GM21390 (cell line): ENCODE results near the gene ADORA1.

Experiments used
- ATAC-seq: cut with Tn5 transposase; IDR thresholded peaks from one replicate; pipeline ENCODE4 v1.9.1; 2021; ENCODE audit not compliant: unreplicated experiment

ADORA1 gene

DNA sequence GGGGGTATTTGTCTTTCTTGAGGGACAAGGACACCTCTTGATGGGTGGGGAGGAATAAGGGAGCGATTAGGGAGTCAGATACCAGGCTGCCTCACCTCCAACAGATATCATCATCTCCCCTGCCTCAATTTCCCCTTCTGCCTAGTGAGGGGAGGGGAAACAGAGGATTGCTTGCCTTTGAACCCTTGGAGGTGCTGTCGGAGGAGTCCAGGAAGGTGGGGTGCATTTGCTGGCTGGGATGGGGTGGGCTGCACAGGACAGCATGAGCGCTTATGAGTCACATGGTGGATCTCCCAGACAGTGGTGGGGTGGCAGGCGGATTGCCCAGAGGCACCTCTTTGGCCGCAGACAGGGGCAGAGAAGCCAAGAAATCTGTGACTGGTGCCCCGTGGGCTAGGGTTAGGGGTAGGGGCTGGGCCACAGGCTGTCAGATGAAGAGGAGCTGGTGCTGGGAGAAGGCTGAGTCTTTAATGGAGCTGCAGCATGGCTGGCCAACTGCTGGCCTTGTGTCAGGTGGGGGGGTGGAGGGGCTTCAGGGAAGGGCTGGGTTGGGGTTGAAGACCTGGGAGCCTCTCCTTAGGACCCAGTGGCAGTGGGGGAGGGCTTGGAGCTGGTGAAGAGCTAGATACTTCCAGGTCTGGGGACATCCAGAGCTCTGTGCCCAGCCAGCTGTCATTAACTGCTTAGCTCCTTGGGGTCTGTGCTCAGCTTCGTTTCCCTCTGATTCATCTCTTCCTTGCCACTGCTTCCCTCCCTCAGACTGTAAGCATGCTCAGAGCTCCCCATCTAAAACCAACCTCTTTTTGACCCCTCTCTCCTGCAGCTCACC is 7.0 kb upstream of the ADORA1 start:
- no peak for ATAC-seq

DNA sequence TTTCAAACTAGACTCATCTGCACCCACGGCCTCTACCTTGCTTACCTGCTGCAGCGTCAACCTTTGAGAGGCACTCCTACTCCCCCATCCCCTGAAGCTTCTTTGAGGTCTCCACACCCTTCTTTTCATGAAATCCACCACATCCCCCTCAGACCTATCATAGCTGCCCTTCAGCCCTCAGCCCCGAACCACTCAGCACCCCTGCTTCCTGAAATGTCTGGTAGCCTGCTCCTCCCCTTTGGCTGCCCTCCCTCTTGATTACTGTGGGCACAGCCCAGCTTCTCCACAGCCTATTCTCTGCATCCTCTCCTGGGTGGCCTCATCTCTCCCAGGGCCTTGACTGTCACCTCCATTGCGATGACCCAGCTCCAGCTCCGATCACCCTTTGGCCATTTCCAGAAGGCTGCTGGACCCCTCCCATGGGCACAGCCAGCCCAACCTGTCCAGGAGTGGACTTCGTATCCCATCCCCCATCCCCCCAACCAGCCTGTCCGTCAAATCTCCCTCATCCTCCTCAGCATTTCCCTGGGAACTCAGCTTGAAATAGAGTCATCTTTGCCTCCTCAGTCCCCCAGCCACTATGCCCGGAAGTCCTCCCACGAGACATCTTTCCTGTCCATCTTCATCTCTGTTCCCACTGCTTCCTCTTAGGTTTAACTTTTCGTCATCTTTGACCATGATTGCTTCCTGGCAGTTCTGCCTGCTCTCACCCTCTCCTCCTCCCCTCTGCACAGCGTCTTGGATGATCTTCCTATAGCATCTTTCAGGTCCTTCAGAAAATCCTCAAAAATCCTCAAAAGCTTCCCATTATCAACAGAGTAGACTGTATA is 6.1 kb upstream of the ADORA1 start:
- no peak for ATAC-seq

DNA sequence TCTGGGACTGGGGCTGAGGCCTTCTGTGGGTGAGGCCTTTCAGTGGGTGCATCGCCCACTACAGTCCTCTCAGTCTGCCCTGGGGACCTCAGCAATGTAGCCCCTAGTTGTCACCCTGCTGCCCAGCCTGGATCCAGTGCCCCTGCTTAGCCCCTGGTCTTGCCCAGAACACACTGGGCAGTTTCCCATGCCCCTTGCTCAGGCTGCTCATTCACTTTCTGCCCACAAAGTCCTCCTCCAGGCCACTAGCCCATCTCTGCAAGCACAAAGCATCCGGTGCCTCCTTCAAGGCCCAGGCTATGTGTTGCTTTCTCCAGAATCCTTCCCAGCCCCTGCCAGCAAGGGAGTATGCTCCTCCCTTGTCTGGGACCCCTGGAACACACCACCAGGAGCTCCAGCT is 5.4 kb upstream of the ADORA1 start:
- ATAC-seq, result no peak

DNA sequence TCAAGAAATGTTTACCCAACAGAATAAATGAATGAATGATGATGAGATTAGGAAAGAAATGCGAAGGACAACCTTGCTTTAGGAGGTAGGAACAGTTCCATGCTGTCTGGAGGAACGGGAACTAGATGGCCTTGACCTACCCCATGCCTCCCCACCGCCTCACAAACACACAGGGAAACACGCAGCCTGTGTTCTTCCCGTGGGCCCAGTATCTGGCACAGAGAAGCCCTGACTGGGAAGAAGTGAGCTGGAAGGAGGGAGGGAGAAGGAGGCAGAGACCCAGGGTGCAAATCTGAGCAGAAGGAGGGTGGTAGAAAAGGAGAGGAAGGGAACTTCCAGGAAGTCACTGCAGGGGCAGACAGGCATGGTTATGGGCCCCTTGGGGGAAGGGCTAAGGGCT is 3.5 kb upstream of the ADORA1 start:
- ATAC-seq, result no peak

DNA sequence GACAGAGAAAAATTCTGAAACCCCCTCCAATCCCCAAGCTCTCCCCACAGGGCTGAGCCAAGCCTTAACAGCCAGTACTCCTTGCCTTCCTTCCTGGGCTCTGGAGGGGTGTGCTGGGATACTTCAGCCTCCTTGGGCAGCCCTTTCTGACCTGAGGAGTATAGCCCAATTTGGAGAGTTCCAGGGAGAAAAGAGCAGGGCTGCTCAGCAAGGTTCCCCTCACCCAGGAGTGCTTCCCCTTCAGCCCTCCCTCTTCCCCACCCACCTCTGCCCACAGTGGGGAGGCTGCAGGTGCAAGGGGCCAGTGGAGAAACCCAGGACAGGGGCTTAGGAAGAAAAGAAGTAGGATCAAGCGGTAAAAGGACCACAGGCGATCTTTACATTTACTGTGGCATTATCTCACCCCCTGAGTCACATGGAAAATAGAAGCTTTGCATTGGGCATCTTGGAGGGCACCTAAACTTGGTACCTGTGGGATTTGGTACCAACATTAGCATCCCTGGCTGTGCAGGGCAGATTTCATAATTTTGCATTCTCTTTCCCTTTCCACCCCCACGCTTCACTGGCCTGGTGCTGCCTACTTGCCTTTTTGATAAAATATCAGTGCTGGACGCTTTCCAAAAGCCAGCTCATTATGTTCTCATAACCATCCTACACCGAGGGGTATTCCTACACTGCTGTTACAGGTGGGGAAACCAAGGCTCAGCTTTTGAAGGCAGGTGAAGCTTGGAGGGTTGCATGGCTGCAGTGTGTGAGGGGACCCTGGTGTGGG is 2.8 kb upstream of the ADORA1 start:
- no peak for ATAC-seq

DNA sequence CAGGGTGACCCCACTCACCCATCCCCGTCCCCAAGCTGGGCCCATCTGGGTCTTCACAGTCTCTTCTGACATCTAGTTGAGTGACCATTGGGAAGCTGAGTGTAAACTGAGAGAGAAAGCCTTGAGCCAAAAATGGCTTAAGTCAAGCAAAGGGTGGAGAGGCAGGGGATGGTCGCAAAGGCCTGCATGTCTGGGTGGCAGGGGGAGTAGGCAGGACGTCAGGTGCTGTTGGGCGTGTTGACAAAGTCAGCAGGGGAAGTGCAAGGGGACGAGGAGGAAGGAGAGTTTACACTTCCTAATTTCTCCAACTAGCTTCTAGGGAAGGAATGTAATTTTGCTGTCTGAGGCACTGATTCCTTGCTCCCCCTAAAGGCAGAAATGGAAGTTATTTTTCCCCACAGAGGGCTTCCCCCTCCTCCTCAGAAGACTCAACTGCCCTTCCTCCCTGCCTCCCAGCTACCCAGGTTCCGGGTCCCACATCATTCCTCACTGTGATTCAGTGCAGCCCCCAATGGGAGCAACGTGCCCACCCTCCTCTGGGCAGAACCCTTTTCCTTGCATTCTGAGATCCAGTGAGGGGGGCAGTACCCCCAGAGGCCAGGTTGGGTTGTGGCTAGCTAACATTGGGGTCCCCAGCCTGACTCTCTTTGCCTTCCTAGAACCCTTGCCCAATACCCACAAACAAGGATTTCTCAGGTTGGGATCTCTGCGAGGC is 1.2 kb upstream of the ADORA1 start:
- ATAC-seq, result no peak

DNA sequence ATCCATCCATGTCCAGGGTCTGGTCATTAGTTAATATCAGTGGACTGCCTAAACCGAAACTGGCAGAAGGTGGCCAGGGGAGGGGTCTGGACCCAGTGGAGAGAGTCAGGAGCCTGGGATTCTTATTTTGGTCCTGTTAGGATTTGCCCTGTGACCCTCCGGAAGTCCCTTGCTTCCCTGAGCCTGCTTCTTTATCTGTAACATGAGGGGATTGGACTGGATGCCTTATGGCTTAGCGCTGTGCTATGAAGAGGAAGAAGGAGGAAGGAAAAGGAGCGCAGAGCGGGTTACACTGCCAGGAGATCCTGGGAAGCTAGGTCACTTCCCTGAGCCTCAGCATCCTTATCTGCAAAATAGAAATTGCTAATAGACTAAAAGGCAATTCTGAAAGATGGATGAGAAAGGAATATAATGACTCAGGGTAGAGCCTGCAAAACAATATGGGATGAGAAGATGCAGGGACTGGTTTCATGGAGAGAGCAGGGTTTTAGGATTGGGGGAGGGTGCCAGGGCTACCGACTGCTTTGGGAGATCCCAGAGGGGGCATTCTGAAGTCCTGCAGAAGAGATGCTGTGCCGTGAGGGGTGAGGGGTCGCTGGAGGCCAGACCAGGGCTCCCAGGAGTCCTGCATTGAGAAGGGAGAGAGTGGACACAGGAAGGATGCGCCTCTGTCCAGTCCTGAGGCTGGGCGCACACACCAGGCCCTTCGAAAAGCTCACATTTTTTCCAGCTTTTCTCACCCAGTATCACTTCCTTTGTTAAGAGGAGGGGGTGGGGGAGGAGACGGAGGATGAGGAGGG is 460 bp upstream of the ADORA1 start:
- ATAC-seq, result no peak

DNA sequence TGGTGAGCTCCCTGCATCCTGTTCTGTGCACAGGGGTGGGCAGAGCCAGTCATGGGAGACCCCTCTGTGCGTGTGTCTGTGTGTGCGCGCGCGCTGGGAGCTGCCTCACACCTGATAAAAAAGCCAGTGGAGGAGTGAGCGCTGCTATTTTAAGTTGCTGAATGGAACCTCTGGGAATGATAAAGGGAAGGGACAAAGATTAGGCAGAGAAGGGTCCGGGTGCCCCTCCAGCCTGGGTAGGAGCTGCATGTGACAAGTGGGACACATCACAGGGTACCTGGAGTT is 847 bp downstream of the ADORA1 start:
- ATAC-seq, result no peak

DNA sequence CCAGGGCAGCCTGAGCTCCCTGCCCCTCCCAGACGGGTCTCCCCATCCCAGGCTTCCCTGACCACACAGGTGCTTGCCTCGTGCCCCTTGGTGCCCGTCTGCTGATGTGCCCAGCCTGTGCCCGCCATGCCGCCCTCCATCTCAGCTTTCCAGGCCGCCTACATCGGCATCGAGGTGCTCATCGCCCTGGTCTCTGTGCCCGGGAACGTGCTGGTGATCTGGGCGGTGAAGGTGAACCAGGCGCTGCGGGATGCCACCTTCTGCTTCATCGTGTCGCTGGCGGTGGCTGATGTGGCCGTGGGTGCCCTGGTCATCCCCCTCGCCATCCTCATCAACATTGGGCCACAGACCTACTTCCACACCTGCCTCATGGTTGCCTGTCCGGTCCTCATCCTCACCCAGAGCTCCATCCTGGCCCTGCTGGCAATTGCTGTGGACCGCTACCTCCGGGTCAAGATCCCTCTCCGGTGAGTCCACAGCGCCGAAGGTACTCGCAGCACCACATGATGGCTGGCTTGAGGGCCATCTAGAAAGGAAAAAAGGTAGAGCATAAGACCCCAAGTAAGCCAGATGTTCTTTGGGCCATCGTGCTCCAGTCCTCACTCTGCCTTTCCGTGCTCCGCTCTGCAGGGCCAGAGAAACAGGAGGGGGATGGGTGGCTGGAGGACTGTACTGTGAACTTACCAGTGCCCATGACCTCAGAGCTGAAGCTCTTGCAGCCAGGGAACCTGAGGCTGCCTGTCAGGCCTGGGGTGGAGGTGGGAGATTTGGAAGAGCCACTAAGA is 1.4 kb downstream of the ADORA1 start:
- no peak for ATAC-seq

DNA sequence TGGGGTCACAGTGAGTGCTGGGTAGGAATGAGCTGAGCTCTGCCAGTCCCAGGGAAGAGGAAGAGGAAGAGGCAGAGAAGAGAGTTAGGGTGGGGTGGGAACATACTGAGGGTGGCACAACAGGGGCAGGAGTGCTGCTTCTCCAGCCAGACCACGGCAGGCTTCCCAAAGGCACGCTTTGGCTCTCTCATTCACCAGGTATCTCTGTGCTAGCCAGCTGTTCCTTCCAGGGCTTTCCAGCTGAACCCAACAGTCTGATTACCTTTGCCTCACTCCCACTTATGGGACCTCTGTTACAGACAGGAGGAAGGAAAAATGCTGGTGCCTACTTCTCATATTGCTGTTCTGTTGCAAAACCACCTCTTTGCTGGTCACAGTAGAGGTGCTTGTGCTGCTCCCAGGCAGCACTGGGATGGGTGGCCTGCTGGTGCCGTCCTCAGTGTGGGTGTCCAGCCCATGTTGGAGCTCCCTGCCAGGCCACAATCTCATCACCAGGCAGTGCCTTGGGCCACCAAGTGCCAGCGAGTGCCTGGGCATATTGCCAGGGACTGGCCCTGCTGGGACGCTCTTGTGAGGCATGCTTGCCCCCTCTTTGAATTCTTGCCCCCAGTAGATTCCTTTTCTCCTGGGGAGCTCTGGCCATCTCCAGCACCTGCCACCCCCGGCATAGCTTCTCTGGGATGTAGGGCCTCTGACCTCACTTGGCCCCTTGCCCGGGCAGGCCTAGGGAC is 2.1 kb downstream of the ADORA1 start:
- no peak for ATAC-seq

DNA sequence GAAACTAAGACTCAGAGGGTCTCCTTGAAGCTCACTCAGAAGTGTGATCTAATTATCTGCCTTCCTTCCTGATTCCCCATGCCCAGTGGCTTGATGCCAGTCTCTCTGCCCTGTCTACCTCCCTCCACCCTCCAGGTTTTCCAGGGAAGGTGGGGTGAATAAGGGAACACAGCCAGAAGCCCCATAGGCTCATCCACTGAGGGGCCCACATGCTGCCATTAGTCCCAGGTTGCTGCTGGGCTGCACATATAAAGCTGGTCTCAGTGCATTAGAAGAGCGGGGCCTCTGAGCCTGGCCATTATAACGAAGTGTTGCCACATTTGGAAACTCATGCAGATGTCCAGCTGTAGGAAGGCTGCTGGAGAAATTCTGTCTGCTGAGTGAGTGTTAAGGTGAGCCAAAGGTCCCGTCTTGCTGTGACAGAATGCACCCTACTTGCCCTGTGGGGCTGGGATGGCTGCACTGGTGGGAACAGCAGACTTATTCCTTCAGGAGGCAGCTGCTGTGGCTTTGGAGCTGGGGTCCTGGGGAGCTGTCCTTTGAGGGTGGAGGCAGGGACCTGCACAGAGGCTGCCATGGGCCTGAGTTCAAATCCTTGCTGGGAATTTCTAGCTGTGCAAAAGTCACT is 2.9 kb downstream of the ADORA1 start:
- ATAC-seq, result no peak

DNA sequence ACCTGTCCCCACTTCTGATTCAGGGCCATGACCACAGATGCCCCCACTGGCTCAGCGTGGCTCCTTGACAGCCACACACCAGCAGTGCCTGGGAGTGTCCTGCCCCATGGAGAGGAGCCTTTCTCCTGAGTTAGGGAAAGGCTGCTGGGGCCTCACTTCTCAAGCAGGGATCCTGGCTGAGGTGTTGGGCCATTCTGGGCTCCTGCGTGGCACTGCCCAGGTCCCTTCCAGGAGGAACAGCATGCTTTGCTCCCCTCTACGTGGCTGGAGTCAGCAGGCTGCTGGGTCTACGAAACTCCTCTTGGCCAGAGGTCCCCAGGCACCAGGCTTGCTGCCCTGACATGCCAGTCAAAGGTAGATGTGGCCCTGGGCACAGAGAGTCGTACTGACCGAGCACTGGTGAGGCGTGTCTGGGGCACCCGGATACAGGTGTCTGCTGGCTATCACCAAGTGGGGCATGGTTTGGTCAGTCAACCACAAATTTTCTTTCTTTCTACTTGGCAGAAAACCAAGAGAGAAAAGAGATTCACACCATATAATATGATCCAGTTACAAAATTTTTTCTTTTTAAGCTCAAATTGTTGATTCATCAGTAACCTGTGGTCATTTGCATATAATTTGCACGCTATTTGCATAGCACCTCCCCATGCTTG is 4.1 kb downstream of the ADORA1 start:
- ATAC-seq, result no peak

DNA sequence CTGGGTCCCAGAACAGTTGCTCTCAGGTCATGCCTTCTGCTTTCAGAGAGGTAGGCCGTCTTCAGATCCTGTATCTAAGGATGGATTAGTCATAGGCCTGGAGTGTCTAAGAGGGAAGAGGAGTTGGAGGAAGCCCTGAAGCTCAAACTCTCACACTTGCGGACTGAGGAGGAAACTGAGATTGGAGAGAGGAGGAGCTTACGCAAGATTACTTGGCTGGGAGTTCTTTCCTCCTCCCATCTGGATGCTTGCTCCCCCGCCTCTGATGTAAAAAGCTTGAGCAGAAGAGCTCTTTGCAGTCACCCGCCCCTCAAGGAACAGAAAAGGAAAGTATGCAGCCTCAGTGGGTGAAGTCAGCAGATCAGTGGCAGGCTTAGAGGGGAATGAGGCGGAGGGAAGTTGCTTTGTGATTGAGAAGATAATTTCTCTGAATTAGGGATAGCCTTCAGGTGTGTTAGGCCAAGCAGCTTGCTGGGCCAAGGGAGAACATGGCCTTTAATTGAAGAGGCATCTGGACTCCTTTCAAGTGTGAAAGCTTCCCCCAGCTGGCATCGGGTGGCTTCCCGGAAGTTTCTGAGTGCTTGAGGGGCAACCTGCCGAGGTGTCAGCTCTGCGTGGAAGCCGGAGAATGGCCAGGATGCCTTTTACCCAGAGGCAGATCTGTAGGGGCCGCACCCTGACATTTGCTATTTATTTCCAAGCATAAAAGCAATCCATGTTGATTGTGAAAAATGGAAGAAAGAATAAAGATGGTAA is 6.6 kb downstream of the ADORA1 start:
- ATAC-seq, result no peak

DNA sequence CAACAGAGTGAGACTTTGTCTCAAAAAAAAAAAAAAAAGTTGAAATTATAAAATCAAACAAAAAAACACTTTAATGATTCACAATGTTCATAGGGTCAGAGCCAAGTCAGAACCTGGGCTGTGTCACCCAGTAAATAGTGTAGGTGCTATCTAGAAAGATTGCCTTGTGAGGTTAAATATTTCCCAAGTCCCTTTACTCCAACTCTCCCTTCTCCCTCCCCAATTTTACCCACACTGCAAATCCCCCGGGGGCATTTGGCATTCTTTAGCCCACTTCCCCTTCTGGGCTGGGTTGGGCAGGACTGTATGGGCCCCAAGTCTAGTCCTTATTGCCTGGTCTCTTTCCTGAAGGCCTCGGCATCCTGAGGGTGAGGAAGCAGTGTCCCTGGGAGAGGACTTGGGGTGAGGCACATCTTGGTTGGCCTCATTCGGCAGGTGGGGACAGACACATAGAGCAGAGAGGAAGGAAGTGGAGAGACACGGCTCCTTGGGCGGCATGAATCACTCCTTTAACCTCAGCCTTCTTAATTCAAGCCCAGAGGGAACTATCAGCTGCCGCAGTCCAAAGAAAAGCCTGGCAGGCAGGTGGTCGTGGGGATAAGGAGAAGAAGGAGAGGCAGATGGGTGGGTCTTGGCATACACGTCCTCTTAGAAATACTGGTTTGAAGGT is 8.2 kb downstream of the ADORA1 start:
- no peak for ATAC-seq

DNA sequence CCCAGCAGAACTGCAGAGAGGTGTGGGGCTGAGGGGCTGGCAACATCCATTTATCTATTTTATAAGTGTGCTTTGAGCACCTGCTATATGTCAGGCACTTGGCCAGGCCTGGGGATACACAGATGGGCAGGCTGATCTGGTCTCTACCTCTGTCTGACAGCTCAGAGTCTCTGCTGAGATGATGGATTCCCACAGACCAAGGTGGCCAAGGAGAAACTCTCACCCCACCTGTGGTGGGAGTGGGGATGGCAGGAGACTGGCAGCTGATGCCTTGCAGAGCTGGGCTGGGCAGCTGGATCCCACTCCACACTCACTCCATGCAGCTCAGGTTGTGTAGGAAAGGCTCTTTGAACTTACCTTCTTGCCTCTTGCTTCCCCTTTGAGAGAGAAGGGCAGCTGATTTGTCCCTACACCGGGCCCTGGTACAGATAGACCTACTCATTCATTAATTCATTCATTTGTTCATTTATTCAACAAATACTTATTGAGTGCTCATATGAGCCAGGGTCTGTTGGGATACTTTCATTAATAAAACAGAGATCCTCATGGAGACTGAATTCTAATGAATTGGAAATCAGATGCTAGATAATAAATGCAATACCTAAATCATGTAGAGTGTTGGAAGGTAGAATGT is 9.0 kb downstream of the ADORA1 start:
- ATAC-seq, result no peak

DNA sequence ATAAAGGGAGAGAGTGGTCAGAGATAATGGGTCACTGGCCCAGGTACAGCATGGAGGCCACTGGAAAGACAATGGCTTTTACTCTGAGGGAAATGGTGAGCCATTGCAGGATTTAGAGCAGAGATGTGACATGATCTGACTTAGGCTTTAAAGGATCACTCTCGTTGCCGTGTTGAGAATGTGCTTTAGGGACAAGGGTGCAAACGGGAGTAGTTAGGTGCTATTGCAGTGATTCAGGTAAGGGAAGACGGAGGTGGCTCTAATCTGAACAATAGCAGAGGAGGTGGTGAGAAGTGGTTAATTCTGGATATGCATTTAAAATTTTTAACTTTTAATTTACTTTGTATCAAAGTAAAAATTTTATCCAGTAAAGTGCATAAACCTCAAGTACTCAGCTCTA is 9.8 kb downstream of the ADORA1 start:
- ATAC-seq, result no peak
